OCI-LY7 (cell line): ENCODE results near the gene WDFY2. TPM values are rescaled to one million over a fixed set of nuclear protein-coding genes. Genes with fewer than 3 reads are reported as not detected.
A peak's percentile ranks its signal among the peaks of the same experiment; 100 is the strongest.

Experiments
- BruUV-seq: library from RNA; stranded (reverse); fragments of 400-500 nt; replicated peaks from 2 replicates; lab custom pipeline; 2021; lab: Mats Ljungman, UMichigan
- CTCF ChIA-PET: fragments of 300-600 bp; sonication (Branson Sonifier 250); formaldehyde crosslinking; loops from one replicate; lab custom pipeline; 2022; ENCODE audit warnings: antibody characterized with exemption; ENCODE audit not compliant: unreplicated experiment; lab: Charles Lee
- POLR2A ChIA-PET: fragments of 300-600 bp; sonication (Branson Sonifier 250); formaldehyde crosslinking; loops from one replicate; lab custom pipeline; 2022; ENCODE audit warnings: antibody characterized with exemption; lab: Charles Lee
- DNase-seq: peaks from one replicate; pipeline ENCODE4 v3.0.0-alpha.2; 2015; ENCODE audit warnings: low spot score
- H2AFZ ChIP-seq: fragments of 200-600 bp; sonication (generic), shearing (Covaris generic); 2 replicates; pipeline ENCODE4 v1.6.1; 2014; ENCODE audit warnings: mild to moderate bottlenecking, antibody characterized with exemption, low read length, moderate library complexity
- H3K27ac ChIP-seq: fragments of 200-600 bp; sonication (generic); 2 replicates; pipeline ENCODE4 v1.5.1; 2014; ENCODE audit warnings: mixed run types, low read depth, mild to moderate bottlenecking, moderate library complexity, low read length, inconsistent platforms; ENCODE audit not compliant: poor library complexity, severe bottlenecking
- H3K36me3 ChIP-seq: fragments of 200-600 bp; sonication (generic); 2 replicates; pipeline ENCODE4 v1.6.1; 2014; ENCODE audit warnings: mild to moderate bottlenecking, antibody characterized with exemption, low read length, moderate library complexity, mixed read lengths; ENCODE audit not compliant: insufficient read depth
- H3K4me1 ChIP-seq: fragments of 200-600 bp; sonication (generic); 2 replicates; pipeline ENCODE4 v1.5.1; 2014; ENCODE audit warnings: mild to moderate bottlenecking, low read length; ENCODE audit not compliant: insufficient read depth, poor library complexity, severe bottlenecking
- H3K4me2 ChIP-seq: fragments of 200-600 bp; sonication (generic); 2 replicates; pipeline ENCODE4 v1.6.1; 2014; ENCODE audit warnings: mild to moderate bottlenecking, low read length
- H3K4me3 ChIP-seq: fragments of 200-600 bp; sonication (generic); 2 replicates; pipeline ENCODE4 v1.5.1; 2014; ENCODE audit warnings: mild to moderate bottlenecking, low read depth, low read length; ENCODE audit not compliant: poor library complexity, severe bottlenecking
- H3K79me2 ChIP-seq: fragments of 200-600 bp; sonication (generic); 2 replicates; pipeline ENCODE4 v1.6.1; 2016; ENCODE audit warnings: low read depth, mild to moderate bottlenecking, low read length, moderate library complexity, mixed read lengths; ENCODE audit not compliant: insufficient read depth
- H3K9me2 ChIP-seq: fragments of 200-600 bp; sonication (generic); 2 replicates; pipeline ENCODE4 v1.6.1; 2016; ENCODE audit warnings: mild to moderate bottlenecking, low read length, mixed read lengths; ENCODE audit not compliant: insufficient read depth
- H3K9me3 ChIP-seq: fragments of 200-600 bp; sonication (generic); 2 replicates; pipeline ENCODE4 v1.6.1; 2014; ENCODE audit warnings: mild to moderate bottlenecking, mixed run types, low read length, mixed read lengths
- H4K20me1 ChIP-seq: fragments of 200-600 bp; sonication (generic); 2 replicates; pipeline ENCODE4 v1.6.1; 2014; ENCODE audit warnings: mild to moderate bottlenecking, antibody characterized with exemption, low read length, moderate library complexity, mixed read lengths; ENCODE audit not compliant: insufficient read depth
- EZH2phosphoT487 ChIP-seq: fragments of 200-600 bp; sonication (generic); IDR thresholded peaks from 2 replicates; pipeline ENCODE4 v1.6.1; 2018; ENCODE audit warnings: low read depth, borderline replicate concordance, mild to moderate bottlenecking, mixed run types, antibody characterized with exemption, low read length, moderate library complexity, mixed read lengths
- intact Hi-C: fragments of 100-400 bp; cut with micrococcal nuclease; formaldehyde crosslinking; loops from one replicate; pipeline ENCODE4 v1.10.0; 2022; ENCODE audit not compliant: unreplicated experiment
- total RNA-seq, 2 experiments: library from RNA; depleted of rRNA in 1 of 2; stranded (reverse); fragments of >200 nt in 1 of 2; shearing (Covaris generic) in 1 of 2; gene quantifications; 2 replicates each; pipeline ENCODE4 v1.2.3, GENCODE V29; 2014 to 2022
- TF ChIP-seq, protein P1 (sequence below): fragments of 200-600 bp; sonication (generic); conservative IDR thresholded peaks from 2 replicates; pipeline ENCODE4 v1.5.1; 2014; ENCODE audit warnings: mild to moderate bottlenecking, antibody characterized with exemption, low read length, moderate library complexity, mixed read lengths

The WDFY2 gene
- total RNA-seq, 2 experiments from 2014 or later: 6.4 to 18.1 TPM

DNA sequence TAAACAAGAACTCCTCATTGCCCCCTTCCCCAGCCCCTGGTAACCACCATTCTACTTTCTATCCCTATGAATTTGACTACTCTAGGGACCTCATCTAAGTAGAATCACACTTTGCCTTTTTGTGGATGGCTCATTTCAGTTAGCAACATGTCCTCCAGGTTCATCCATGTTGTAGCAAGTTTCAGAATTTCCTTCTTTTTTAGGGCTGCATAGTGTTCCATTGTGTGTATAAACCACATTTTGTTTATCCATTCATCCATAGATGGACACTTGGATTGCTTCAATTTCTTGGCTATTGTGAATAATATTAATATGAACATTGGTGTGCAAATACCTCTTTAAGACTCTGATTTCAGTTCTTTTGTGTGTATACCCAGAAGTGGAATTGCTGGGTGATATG, 224.5 kb downstream of the WDFY2 start:
- Histone ChIP-seq H3K9me3 (no peaks in the 10 kb centered on the region), H3K79me2 (peaks cover 10% of the 10 kb centered on the region; the same call in 1 of the 2 replicates), H3K4me1 (peaks cover 76% of the 10 kb centered on the region), H2AFZ (no peak overlapping the region), H3K4me2 (no peak overlapping the region), H3K4me3 (no peak overlapping the region), H3K27ac (no peak overlapping the region), H3K9me2 (no peaks in the 10 kb centered on the region), H3K36me3 (0 out of 2 replicates have a peak, but pooled peaks cover 8% of the 10 kb centered on the region), H4K20me1 (no peaks in the 10 kb centered on the region)
- no peak for DNase-seq
- CTCF ChIA-PET: no interaction called here
- intact Hi-C loops: no loop called here
- TF ChIP-seq, protein P1, sequence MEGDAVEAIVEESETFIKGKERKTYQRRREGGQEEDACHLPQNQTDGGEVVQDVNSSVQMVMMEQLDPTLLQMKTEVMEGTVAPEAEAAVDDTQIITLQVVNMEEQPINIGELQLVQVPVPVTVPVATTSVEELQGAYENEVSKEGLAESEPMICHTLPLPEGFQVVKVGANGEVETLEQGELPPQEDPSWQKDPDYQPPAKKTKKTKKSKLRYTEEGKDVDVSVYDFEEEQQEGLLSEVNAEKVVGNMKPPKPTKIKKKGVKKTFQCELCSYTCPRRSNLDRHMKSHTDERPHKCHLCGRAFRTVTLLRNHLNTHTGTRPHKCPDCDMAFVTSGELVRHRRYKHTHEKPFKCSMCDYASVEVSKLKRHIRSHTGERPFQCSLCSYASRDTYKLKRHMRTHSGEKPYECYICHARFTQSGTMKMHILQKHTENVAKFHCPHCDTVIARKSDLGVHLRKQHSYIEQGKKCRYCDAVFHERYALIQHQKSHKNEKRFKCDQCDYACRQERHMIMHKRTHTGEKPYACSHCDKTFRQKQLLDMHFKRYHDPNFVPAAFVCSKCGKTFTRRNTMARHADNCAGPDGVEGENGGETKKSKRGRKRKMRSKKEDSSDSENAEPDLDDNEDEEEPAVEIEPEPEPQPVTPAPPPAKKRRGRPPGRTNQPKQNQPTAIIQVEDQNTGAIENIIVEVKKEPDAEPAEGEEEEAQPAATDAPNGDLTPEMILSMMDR: no peak
- no peak for TF ChIP-seq EZH2phosphoT487
- POLR2A ChIA-PET: interaction anchor here (0.9 to 8.1 kb wide), 3 partner anchors 12 to 16 kb away, joined by 3 to 147 read pairs (median 3); no protein-coding TSS in a partner anchor
- BruUV-seq: no TSS peak

DNA sequence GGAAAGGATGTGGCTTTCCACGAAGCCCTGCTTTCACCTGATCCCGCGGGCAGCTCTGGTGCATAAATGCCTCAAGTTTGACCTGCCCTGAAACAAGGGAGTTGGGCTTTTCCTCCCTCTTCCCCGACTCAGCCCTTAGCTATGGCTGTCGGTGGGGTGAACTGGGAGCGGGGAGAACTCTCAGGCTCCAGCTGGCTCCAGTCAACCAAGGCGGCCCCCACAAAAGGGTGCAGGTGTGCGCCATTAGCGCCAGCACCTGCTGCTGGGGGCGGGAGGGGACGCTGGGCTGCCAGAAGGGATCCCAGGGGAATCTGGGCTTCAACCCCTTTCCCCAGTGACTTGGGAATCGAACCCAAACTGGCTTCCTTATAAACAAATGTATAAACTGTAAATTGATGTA, 226.8 kb downstream of the WDFY2 start:
- peaks cover 80% of the 10 kb centered on the region for H3K4me1 ChIP-seq
- intact Hi-C loops: loop anchor here (1.0 to 5.0 kb wide), 2 partner anchors 21 to 646 kb away; partner anchors contain the start of gene CKAP2
- CTCF ChIA-PET: interaction anchor here (1.0 to 1.3 kb wide), 2 partner anchors 18 to 21 kb away, joined by 4 to 5 read pairs; no protein-coding TSS in a partner anchor

More for the DNA sequence above, 226.8 kb downstream of the WDFY2 start:
- peak overlapping the region; percentile 78 for H3K27ac ChIP-seq
- H3K9me3 ChIP-seq: no peaks in the 10 kb centered on the region
- peak overlapping the region; percentile 37 for H3K4me3 ChIP-seq
- DNase-seq: peak; percentile 89
- POLR2A ChIA-PET: interaction anchor here (0.8 to 8.1 kb wide), 6 partner anchors 14 to 421 kb away, joined by 3 to 147 read pairs (median 5); partner anchors contain the start of gene INTS6
- no peaks in the 10 kb centered on the region for H3K79me2 ChIP-seq
- H2AFZ ChIP-seq: peak overlapping the region; percentile 5; the same call in 1 of the 2 replicates
- peak overlapping the region; percentile 79 for H3K4me2 ChIP-seq
- H4K20me1 ChIP-seq: no peaks in the 10 kb centered on the region
- BruUV-seq: no TSS peak
- TF ChIP-seq, protein P1: no peak
- no peak for TF ChIP-seq EZH2phosphoT487
- no peaks in the 10 kb centered on the region for H3K36me3 ChIP-seq
- no peaks in the 10 kb centered on the region for H3K9me2 ChIP-seq
